HepG2 (cell line): Measurements from ENCODE around the gene HADHA. TPM values are rescaled to one million over a fixed set of nuclear protein-coding genes. Genes with fewer than 3 reads are reported as not detected.

Experiments
- GMEB1 ChIP-seq: sonication (generic); formaldehyde crosslinking; IDR thresholded peaks from 2 replicates; pipeline ENCODE4 v1.5.1; 2020; ENCODE audit warnings: missing genetic modification reagents, mild to moderate bottlenecking, borderline replicate concordance
- HCFC1 ChIP-seq: fragments of 150-350 bp; IDR thresholded peaks from 2 replicates; pipeline ENCODE4 v1.6.1; 2014; ENCODE audit warnings: low read depth, low read length
- HNRNPK ChIP-seq: fragments of 200-400 bp; formaldehyde crosslinking; IDR thresholded peaks from 2 replicates; pipeline ENCODE4 v1.6.1; 2018; ENCODE audit warnings: low read length, low read depth, moderate library complexity, mild to moderate bottlenecking; ENCODE audit not compliant: poor library complexity, severe bottlenecking
- KAT2B ChIP-seq: fragments of 150-350 bp; IDR thresholded peaks from 2 replicates; pipeline ENCODE4 v1.6.1; 2014; ENCODE audit warnings: low read depth, low read length, borderline replicate concordance
- MEIS1 ChIP-seq: sonication (generic); formaldehyde crosslinking; IDR thresholded peaks from 2 replicates; pipeline ENCODE4 v1.9.0; 2021; ENCODE audit warnings: mild to moderate bottlenecking, missing genetic modification reagents, moderate library complexity, borderline replicate concordance
- SALL1 ChIP-seq: sonication (generic); formaldehyde crosslinking; IDR thresholded peaks from 2 replicates; pipeline ENCODE4 v1.8.0; 2022; ENCODE audit warnings: mild to moderate bottlenecking, missing genetic modification reagents
- TFAP4 ChIP-seq: sonication (generic); IDR thresholded peaks from 2 replicates; pipeline ENCODE4 v1.6.1; 2016; ENCODE audit warnings: low read depth, borderline replicate concordance
- ZNF180 ChIP-seq: sonication (generic); formaldehyde crosslinking; IDR thresholded peaks from 2 replicates; pipeline ENCODE4 v1.4.0; 2020; ENCODE audit warnings: low read depth, missing genetic modification reagents, borderline replicate concordance
- ZNF205 ChIP-seq: IDR thresholded peaks from 2 replicates; pipeline ENCODE4 v1.6.1; 2018; ENCODE audit warnings: missing biosample characterization, missing genetic modification reagents
- ZNF234 ChIP-seq: sonication (generic); formaldehyde crosslinking; conservative IDR thresholded peaks from 2 replicates; pipeline ENCODE4 v1.5.1; 2020; ENCODE audit warnings: mild to moderate bottlenecking, missing genetic modification reagents
- ZNF331 ChIP-seq: sonication (generic); formaldehyde crosslinking; IDR thresholded peaks from 2 replicates; pipeline ENCODE4 v1.4.0; 2020; ENCODE audit warnings: missing genetic modification reagents
- ZNF530 ChIP-seq: sonication (generic); formaldehyde crosslinking; IDR thresholded peaks from 2 replicates; pipeline ENCODE4 v1.5.0; 2020; ENCODE audit warnings: low read depth, mild to moderate bottlenecking, missing genetic modification reagents
- ZNF549 ChIP-seq: sonication (generic); formaldehyde crosslinking; IDR thresholded peaks from 2 replicates; pipeline ENCODE4 v1.5.0; 2020; ENCODE audit warnings: missing genetic modification reagents
- ZNF556 ChIP-seq: sonication (generic); formaldehyde crosslinking; IDR thresholded peaks from 2 replicates; pipeline ENCODE4 v1.4.0; 2020; ENCODE audit warnings: mild to moderate bottlenecking, missing genetic modification reagents, borderline replicate concordance
- ZNF576 ChIP-seq: sonication (generic); formaldehyde crosslinking; IDR thresholded peaks from 2 replicates; pipeline ENCODE4 v1.4.0; 2020; ENCODE audit warnings: mild to moderate bottlenecking, missing genetic modification reagents
- ZNF646 ChIP-seq: sonication (generic); formaldehyde crosslinking; IDR thresholded peaks from 2 replicates; pipeline ENCODE4 v1.9.0; 2021; ENCODE audit warnings: mild to moderate bottlenecking, missing genetic modification reagents
- ZSCAN9 ChIP-seq: IDR thresholded peaks from 2 replicates; pipeline ENCODE4 v1.6.1; 2016; ENCODE audit warnings: borderline replicate concordance
- polyA plus RNA-seq, 8 experiments: library from polyadenylated mRNA; depleted of rRNA in 3 of 8; stranded (reverse) in 7 of 8; unstranded in 1 of 8; fragments of >200 nt; fragmentation: Illumina TruSeq in 4 of 8; extraction: Trizol in 4 of 8; gene quantifications; 2 replicates each; pipeline versions ENCODE4 v1.2.1 to v1.2.3, GENCODE V29; 2011 to 2016; ENCODE audit warnings: low read depth in 4 of 8, missing spikeins in 1 of 8, mixed read lengths in 1 of 8; ENCODE audit not compliant: insufficient read depth in 1 of 8
- total RNA-seq, 5 experiments: library from RNA; depleted of rRNA; stranded (reverse); fragments of >200 nt; fragmentation: Illumina TruSeq; extraction: Trizol; gene quantifications; 2 replicates each; pipeline ENCODE4 v1.2.3, GENCODE V29; 2016; ENCODE audit warnings: low read depth in 1 of 5

Gene HADHA
- total and polyA plus RNA-seq, 2 of the 13 experiments (the other 11 are each of a cell fraction or from before 2014, with no cell fraction given) = 102 to 270 TPM

GRCh38 chr2:26244309-26245230 lies at the start of gene HADHA, which contains the start of gene HADHB (continued):
- peak; percentile 66 for TF ChIP-seq HCFC1
- TF ChIP-seq ZNF180 = no peak
- peak; percentile 81 for TF ChIP-seq GMEB1 (CRISPR knock-in tag)
- TF ChIP-seq ZNF234 (CRISPR knock-in tag) = no peak; the same call in 1 of the 2 replicates
- 0 out of 2 replicates have a peak, but pooled peaks have one; percentile 19 for TF ChIP-seq ZNF646 (CRISPR knock-in tag)
- TF ChIP-seq MEIS1 (CRISPR knock-in tag) = peak; percentile 66; the same call in 1 of the 2 replicates
- TF ChIP-seq ZSCAN9 (CRISPR knock-in tag) = peak; percentile 79; the same call in 1 of the 2 replicates
- peak; percentile 93; the same call in 1 of the 2 replicates for TF ChIP-seq ZNF205 (CRISPR knock-in tag)
- TF ChIP-seq KAT2B = no peak
- TF ChIP-seq ZNF331 = peak; percentile 93
- TF ChIP-seq ZNF549 = no peak
- 0 out of 2 replicates have a peak, but pooled peaks have one; percentile 56 for TF ChIP-seq ZNF576 (CRISPR knock-in tag)
- TF ChIP-seq HNRNPK = peak; percentile 17
- peak; percentile 32; the same call in 1 of the 2 replicates for TF ChIP-seq TFAP4
- no peak for TF ChIP-seq ZNF530 (CRISPR knock-in tag)
- peak; percentile 67; the same call in 1 of the 2 replicates for TF ChIP-seq SALL1 (CRISPR knock-in tag)
- peak; percentile 64; the same call in 1 of the 2 replicates for TF ChIP-seq ZNF556 (CRISPR knock-in tag)
